Caco-2 (cell line): ENCODE measurements around the gene TACR1. TPM values are rescaled to one million over a fixed set of nuclear protein-coding genes. Genes with fewer than 3 reads are reported as not detected.

Experiments used
- BruUV-seq: library from RNA; stranded (reverse); fragments of 400-500 nt; replicated peaks from 2 replicates; lab custom pipeline; 2021; lab: Mats Ljungman, UMichigan
- CTCF ChIA-PET: fragments of 300-600 bp; sonication (Branson Sonifier 250); formaldehyde crosslinking; loops from one replicate; lab custom pipeline; 2022; ENCODE audit warnings: antibody characterized with exemption; lab: Charles Lee
- POLR2A ChIA-PET: fragments of 300-600 bp; sonication (Branson Sonifier 250); formaldehyde crosslinking; loops from one replicate; lab custom pipeline; 2022; ENCODE audit warnings: antibody characterized with exemption; lab: Charles Lee
- DNase-seq, 2 experiments: peaks; one replicate each; pipeline versions ENCODE4 v3.0.0 to v3.0.0-alpha.2; 2020 to 2022
- H3K27me3 ChIP-seq: replicated peaks from 2 replicates; pipeline ENCODE4 v1.6.0; 2011; ENCODE audit warnings: low read length; ENCODE audit not compliant: control insufficient read depth, insufficient read depth
- H3K36me3 ChIP-seq: 2 replicates; pipeline ENCODE4 v1.5.1; 2011; ENCODE audit warnings: low read length; ENCODE audit not compliant: control insufficient read depth, insufficient read depth
- H3K4me1 ChIP-seq: fragments of 250-450 bp; sonication (Bioruptor Pico); 2 replicates; pipeline ENCODE4 v1.5.1; 2020; ENCODE audit warnings: mild to moderate bottlenecking
- H3K4me3 ChIP-seq: 2 replicates; pipeline ENCODE4 v1.5.1; 2011; ENCODE audit warnings: low read depth, mild to moderate bottlenecking, control low read depth, low read length
- H3K9me3 ChIP-seq: fragments of 250-450 bp; sonication (Bioruptor Pico); 2 replicates; pipeline ENCODE4 v1.5.1; 2020; ENCODE audit warnings: mild to moderate bottlenecking, moderate library complexity
- H3K27ac Mint-ChIP-seq: one replicate; pipeline ENCODE4 v1.8.0; 2022; ENCODE audit warnings: mixed read lengths; ENCODE audit not compliant: unreplicated experiment
- H3K27me3 Mint-ChIP-seq: one replicate; pipeline ENCODE4 v1.8.0; 2022; ENCODE audit warnings: mixed read lengths; ENCODE audit not compliant: insufficient read depth, unreplicated experiment
- H3K36me3 Mint-ChIP-seq: one replicate; pipeline ENCODE4 v1.8.0; 2022; ENCODE audit warnings: mild to moderate bottlenecking, mixed read lengths; ENCODE audit not compliant: insufficient read depth, unreplicated experiment
- H3K4me1 Mint-ChIP-seq: one replicate; pipeline ENCODE4 v1.8.0; 2022; ENCODE audit warnings: low read depth, mixed read lengths; ENCODE audit not compliant: unreplicated experiment
- H3K4me3 Mint-ChIP-seq: one replicate; pipeline ENCODE4 v1.8.0; 2022; ENCODE audit warnings: mild to moderate bottlenecking, moderate library complexity, mixed read lengths; ENCODE audit not compliant: unreplicated experiment
- H3K9me3 Mint-ChIP-seq: one replicate; pipeline ENCODE4 v1.8.0; 2022; ENCODE audit warnings: mixed read lengths; ENCODE audit not compliant: unreplicated experiment
- intact Hi-C: fragments of 100-400 bp; cut with micrococcal nuclease; formaldehyde crosslinking; loops from one replicate; pipeline ENCODE4 v1.10.0; 2022; ENCODE audit not compliant: unreplicated experiment
- total RNA-seq: library from RNA; stranded (reverse); gene quantifications from 2 replicates; pipeline ENCODE4 v1.2.3, GENCODE V29; 2022
- TF ChIP-seq, protein P1 (sequence below), 2 experiments: fragments of 200-600 bp in 1 of 2; IDR thresholded peaks; 1 replicate in 1 of 2; 2 replicates in 1 of 2; pipeline versions ENCODE4 v1.5.1 to v1.8.0; 2011 to 2022; ENCODE audit warnings: antibody characterized with exemption in 1 of 2, control low read depth in 1 of 2, inconsistent platforms in 1 of 2, low read depth in 1 of 2, low read length in 1 of 2, mild to moderate bottlenecking in 1 of 2, moderate library complexity in 1 of 2; ENCODE audit not compliant: insufficient read depth in 1 of 2, severe bottlenecking in 1 of 2, unreplicated experiment in 1 of 2

The TACR1 gene
- total RNA-seq, 1 experiment from 2014 or later, result 0.07 TPM

DNA sequence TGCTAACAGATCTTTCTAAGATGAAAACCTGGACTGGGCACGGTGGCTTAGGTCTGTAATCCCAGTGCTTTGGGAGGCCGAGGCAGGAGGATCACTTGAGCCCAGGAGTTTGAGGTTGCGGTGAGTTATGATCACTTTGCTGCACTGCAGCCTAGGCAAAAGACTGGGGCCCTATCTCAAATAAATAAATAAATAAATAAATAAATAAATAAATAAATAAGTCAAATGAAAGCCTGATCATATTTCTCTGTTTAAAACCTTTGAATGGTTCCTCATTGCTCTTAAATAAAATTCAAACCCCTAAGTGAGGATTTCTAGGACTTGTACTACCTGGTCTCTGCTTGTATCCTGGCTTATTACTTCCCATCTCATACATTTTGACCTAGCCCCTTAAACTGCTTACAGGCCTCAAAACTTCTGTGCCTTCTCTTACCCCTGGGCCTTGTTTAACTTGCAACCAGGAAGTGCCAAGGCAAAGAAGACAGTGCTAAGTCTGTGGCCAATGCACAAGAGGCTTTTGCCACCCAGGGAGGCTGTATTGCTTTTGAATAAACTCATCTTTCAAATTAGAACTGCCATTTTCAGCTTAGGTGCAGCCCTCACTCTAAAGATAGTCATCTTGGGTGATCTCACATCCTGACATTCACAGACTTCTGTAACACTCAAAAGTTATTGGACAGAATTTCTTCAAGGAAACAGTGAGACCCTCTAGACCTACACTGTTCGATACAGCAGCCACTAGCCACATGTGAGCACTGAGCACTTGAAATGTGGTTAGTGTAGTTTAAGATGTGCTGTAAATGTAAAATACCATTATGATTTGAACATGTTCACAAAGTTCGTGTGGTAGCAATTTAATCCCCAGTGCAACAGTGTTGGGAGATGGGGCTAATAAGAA is 167.2 kb downstream of the TACR1 start:
- CTCF ChIA-PET, result no interaction called here
- Mint-ChIP-seq H3K4me1 (no peaks in the 10 kb centered on the region), H3K27me3 (no peaks in the 10 kb centered on the region), H3K36me3 (no peaks in the 10 kb centered on the region), H3K9me3 (no peaks in the 10 kb centered on the region), H3K27ac (no peak overlapping the region), H3K4me3 (no peak overlapping the region)
- Histone ChIP-seq H3K9me3 (no peaks in the 10 kb centered on the region), H3K4me1 (peaks cover 9% of the 10 kb centered on the region), H3K36me3 (no peaks in the 10 kb centered on the region), H3K27me3 (no peaks in the 10 kb centered on the region), H3K4me3 (no peak overlapping the region)
- intact Hi-C loops, result no loop called here
- no TSS peak for BruUV-seq
- POLR2A ChIA-PET, result no interaction called here
- no peak for DNase-seq
- TF ChIP-seq, protein P1, sequence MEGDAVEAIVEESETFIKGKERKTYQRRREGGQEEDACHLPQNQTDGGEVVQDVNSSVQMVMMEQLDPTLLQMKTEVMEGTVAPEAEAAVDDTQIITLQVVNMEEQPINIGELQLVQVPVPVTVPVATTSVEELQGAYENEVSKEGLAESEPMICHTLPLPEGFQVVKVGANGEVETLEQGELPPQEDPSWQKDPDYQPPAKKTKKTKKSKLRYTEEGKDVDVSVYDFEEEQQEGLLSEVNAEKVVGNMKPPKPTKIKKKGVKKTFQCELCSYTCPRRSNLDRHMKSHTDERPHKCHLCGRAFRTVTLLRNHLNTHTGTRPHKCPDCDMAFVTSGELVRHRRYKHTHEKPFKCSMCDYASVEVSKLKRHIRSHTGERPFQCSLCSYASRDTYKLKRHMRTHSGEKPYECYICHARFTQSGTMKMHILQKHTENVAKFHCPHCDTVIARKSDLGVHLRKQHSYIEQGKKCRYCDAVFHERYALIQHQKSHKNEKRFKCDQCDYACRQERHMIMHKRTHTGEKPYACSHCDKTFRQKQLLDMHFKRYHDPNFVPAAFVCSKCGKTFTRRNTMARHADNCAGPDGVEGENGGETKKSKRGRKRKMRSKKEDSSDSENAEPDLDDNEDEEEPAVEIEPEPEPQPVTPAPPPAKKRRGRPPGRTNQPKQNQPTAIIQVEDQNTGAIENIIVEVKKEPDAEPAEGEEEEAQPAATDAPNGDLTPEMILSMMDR (IDR thresholded peaks at IDR 0.05; ENCODE audit: insufficient read depth in 1 of 2, low read depth in 1 of 2, low read length in 1 of 2, severe bottlenecking in 1 of 2, unreplicated experiment in 1 of 2), result no peak

DNA sequence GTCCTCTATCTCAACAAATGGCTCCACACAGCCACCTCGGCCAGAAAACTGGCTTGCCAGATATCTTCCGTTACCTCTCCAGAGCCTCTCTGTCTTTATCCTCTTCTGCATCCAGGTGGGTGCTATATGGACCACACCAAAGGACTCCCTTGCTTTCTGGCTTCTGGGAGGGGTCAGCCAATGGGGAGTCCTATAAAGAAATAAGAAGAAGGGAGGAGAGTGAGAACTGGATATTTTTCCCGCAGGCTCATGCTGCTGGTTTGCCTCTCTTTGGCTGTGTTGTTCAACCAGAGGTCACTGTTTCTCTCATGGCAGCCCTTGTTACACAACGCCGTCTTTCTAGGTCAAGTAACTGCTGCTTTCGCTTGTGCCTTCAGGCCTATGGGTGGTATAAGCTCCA is 168.1 kb downstream of the TACR1 start:
- BruUV-seq, result no TSS peak
- Mint-ChIP-seq H3K36me3 (no peaks in the 10 kb centered on the region), H3K27ac (no peak overlapping the region), H3K9me3 (no peaks in the 10 kb centered on the region), H3K4me1 (peaks cover 4% of the 10 kb centered on the region), H3K27me3 (no peaks in the 10 kb centered on the region), H3K4me3 (no peak overlapping the region)
- CTCF ChIA-PET, result no interaction called here
- no peak for DNase-seq
- intact Hi-C loops, result no loop called here
- Histone ChIP-seq H3K36me3 (no peaks in the 10 kb centered on the region), H3K9me3 (no peaks in the 10 kb centered on the region), H3K4me3 (no peak overlapping the region), H3K27me3 (no peaks in the 10 kb centered on the region), H3K4me1 (peaks cover 9% of the 10 kb centered on the region)
- TF ChIP-seq, protein P1 (IDR thresholded peaks at IDR 0.05; ENCODE audit: insufficient read depth in 1 of 2, low read depth in 1 of 2, low read length in 1 of 2, severe bottlenecking in 1 of 2, unreplicated experiment in 1 of 2), result no peak
- POLR2A ChIA-PET, result no interaction called here

DNA sequence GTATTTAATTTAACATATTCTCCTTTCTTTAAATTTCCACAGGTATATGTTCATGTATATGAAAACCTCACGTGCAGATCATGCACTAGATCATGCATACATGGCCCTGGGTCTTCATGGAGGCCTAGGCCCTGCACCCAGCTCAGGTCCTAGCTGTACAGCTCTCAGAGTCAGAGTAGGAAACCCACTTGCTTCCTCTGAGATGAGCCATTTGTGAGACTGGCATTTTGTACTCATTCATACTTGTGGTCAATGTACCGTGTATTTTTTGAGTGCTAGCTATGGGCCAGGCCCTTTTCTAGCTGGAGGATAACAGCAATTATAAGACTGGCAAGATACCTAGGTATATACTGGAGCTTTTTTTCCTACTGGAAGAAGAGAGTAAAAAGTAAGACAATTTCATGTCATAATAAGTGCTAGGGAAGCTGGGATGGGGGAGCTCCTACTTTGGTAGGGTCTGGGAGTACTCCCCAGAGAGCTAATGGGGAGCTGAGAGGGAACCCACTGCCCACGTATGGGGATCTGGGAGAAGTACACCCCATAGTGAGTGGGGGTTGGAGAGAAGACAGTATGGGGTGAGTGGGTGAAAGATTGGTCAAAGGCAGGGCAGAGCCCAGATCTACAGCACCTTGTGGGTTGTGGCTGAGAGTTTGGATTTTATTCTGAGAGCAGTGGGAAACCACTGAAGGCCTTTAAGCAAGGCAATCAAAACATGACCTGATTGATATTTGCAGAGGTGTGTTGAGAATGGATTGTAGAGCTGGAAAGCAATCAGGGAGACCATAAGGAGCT is 168.9 kb downstream of the TACR1 start:
- Mint-ChIP-seq H3K27me3 (no peaks in the 10 kb centered on the region), H3K4me1 (peaks cover 9% of the 10 kb centered on the region), H3K4me3 (no peak overlapping the region), H3K36me3 (no peaks in the 10 kb centered on the region), H3K9me3 (no peaks in the 10 kb centered on the region), H3K27ac (no peak overlapping the region)
- DNase-seq, result no peak
- H3K4me1 ChIP-seq, result peaks cover 6% of the 10 kb centered on the region
- H3K36me3 ChIP-seq, result no peaks in the 10 kb centered on the region
- ChIA-PET CTCF (no interaction called here), POLR2A (no interaction called here)
- no peaks in the 10 kb centered on the region for H3K27me3 ChIP-seq
- intact Hi-C loops, result no loop called here
- no TSS peak for BruUV-seq
- H3K4me3 ChIP-seq, result no peak overlapping the region
- no peaks in the 10 kb centered on the region for H3K9me3 ChIP-seq
- TF ChIP-seq, protein P1 (IDR thresholded peaks at IDR 0.05; ENCODE audit: insufficient read depth in 1 of 2, low read depth in 1 of 2, low read length in 1 of 2, severe bottlenecking in 1 of 2, unreplicated experiment in 1 of 2), result no peak
